ENCODE measurements around the gene SNX22. TPM values are rescaled to one million over a fixed set of nuclear protein-coding genes. Genes with fewer than 3 reads are reported as not detected.

SNX22 gene
- total and polyA plus RNA-seq, 3 donors from 2014 or later = 1.9 to 2.0 (median 2.0) TPM

GRCh38 chr15:64138331-64138941 lies 13.1 kb upstream of the SNX22 start:
- Histone ChIP-seq H3K4me3 (no peak overlapping the region), H3K4me1 (peaks cover 8% of the 10 kb centered on the region), H3K27ac (no peak overlapping the region), H3K36me3 (ENCODE audit: low read depth, missing control alignments) (no peaks in the 10 kb centered on the region), H3K27me3 (no peaks in the 10 kb centered on the region), H3K9me3 (no peaks in the 10 kb centered on the region)
- intact Hi-C loops (cut with DNase I; ENCODE audit: low total_unique reads) = no loop called here
- TF ChIP-seq POLR2A (IDR thresholded peaks at IDR 0.05) = no peak
- TF ChIP-seq CTCF (IDR thresholded peaks at IDR 0.05) = no peak
- WGBS, 2 donors = 90 to 96% methylated on average over 3 to 4 of the region's 4 CpGs
- peak; percentile 5 for DNase-seq

GRCh38 chr15:64141798-64142512 lies 9.6 kb upstream of the SNX22 start:
- Histone ChIP-seq H3K9me3 (no peaks in the 10 kb centered on the region), H3K27me3 (no peaks in the 10 kb centered on the region), H3K4me3 (no peak overlapping the region), H3K27ac (no peak overlapping the region), H3K36me3 (ENCODE audit: low read depth, missing control alignments) (no peaks in the 10 kb centered on the region), H3K4me1 (no peaks in the 10 kb centered on the region)
- TF ChIP-seq POLR2A (IDR thresholded peaks at IDR 0.05) (no peak), CTCF (IDR thresholded peaks at IDR 0.05) (no peak)
- intact Hi-C loops (cut with DNase I; ENCODE audit: low total_unique reads) = no loop called here
- no peak for DNase-seq
- 94 to 95% methylated on average over 8 of the region's 8 CpGs for WGBS, 2 donors

GRCh38 chr15:64143276-64143675 lies 8.3 kb upstream of the SNX22 start:
- H3K36me3 ChIP-seq (ENCODE audit: low read depth, missing control alignments) = no peaks in the 10 kb centered on the region
- no peak overlapping the region for H3K4me3 ChIP-seq

GRCh38 chr15:64144192-64144564 lies 7.4 kb upstream of the SNX22 start:
- DNase-seq = peak; percentile 7
- no peaks in the 10 kb centered on the region for H3K27me3 ChIP-seq
- H3K27ac ChIP-seq = no peak overlapping the region
- TF ChIP-seq POLR2A (IDR thresholded peaks at IDR 0.05) (no peak), CTCF (IDR thresholded peaks at IDR 0.05) (no peak)
- no peaks in the 10 kb centered on the region for H3K4me1 ChIP-seq
- 80 to 84% methylated on average over 8 of the region's 8 CpGs for WGBS, 2 donors
- H3K4me3 ChIP-seq = no peak overlapping the region
- intact Hi-C loops (cut with DNase I; ENCODE audit: low total_unique reads) = no loop called here
- H3K9me3 ChIP-seq = no peaks in the 10 kb centered on the region
- H3K36me3 ChIP-seq (ENCODE audit: low read depth, missing control alignments) = no peaks in the 10 kb centered on the region

More at GRCh38 chr15:64143276-64143675, 8.3 kb upstream of the SNX22 start:
- WGBS, 2 donors = 81 to 86% methylated on average over 6 of the region's 6 CpGs
- no peak for TF ChIP-seq CTCF (IDR thresholded peaks at IDR 0.05)
- Histone ChIP-seq H3K9me3 (no peaks in the 10 kb centered on the region), H3K27ac (no peak overlapping the region), H3K27me3 (no peaks in the 10 kb centered on the region), H3K4me1 (no peaks in the 10 kb centered on the region)
- intact Hi-C loops (cut with DNase I; ENCODE audit: low total_unique reads) = no loop called here
- peak; percentile 9 for DNase-seq
